IMR-90 (cell line): ENCODE results near the gene ACACA. TPM values are rescaled to one million over a fixed set of nuclear protein-coding genes. Genes with fewer than 3 reads are reported as not detected.

Source experiments
- ATAC-seq: fragments of 200-7000 bp; cut with Tn5 transposase; 2 replicates; pipeline ENCODE4 v1.9.1; 2020; ENCODE audit warnings: low read depth, mild to moderate bottlenecking, moderate library complexity
- BruUV-seq: library from RNA; stranded (reverse); fragments of 400-500 nt; replicated peaks from 2 replicates; lab custom pipeline; 2021; lab: Mats Ljungman, UMichigan
- CTCF ChIA-PET: fragments of 300-600 bp; formaldehyde crosslinking; extraction: SDS; loops from one replicate; lab custom pipeline; 2021; ENCODE audit warnings: antibody characterized with exemption; lab: Yijun Ruan, JAX
- POLR2A ChIA-PET: fragments of 300-600 bp; sonication (Branson Sonifier 250); formaldehyde crosslinking; loops from one replicate; lab custom pipeline; 2022; ENCODE audit warnings: antibody characterized with exemption; ENCODE audit not compliant: unreplicated experiment; lab: Charles Lee
- DNase-seq: peaks from one replicate; pipeline ENCODE4 v3.0.0; 2013
- H2AFZ ChIP-seq: replicated peaks from 2 replicates; pipeline ENCODE3; 2013; ENCODE audit warnings: low read length, mild to moderate bottlenecking; ENCODE audit not compliant: poor library complexity
- H2AK5ac ChIP-seq: 2 replicates; pipeline ENCODE4 v1.6.1; 2013; ENCODE audit warnings: low read depth, low read length, inconsistent platforms
- H2AK9ac ChIP-seq: replicated peaks from 2 replicates; pipeline ENCODE3; 2013; ENCODE audit warnings: mild to moderate bottlenecking, low read depth, low read length, moderate library complexity; ENCODE audit not compliant: poor library complexity
- H2BK120ac ChIP-seq: 2 replicates; pipeline ENCODE4 v1.6.1; 2013; ENCODE audit warnings: low read depth, low read length, inconsistent platforms
- H2BK15ac ChIP-seq: 3 replicates; pipeline ENCODE4 v1.6.1; 2013; ENCODE audit warnings: low read depth, low read length, inconsistent platforms
- H2BK20ac ChIP-seq: 2 replicates; pipeline ENCODE4 v1.6.1; 2013; ENCODE audit warnings: low read depth, mild to moderate bottlenecking, inconsistent platforms, low read length, moderate library complexity
- H2BK5ac ChIP-seq: 2 replicates; pipeline ENCODE4 v1.6.1; 2013; ENCODE audit warnings: mild to moderate bottlenecking, low read depth, low read length, inconsistent platforms; ENCODE audit not compliant: poor library complexity, severe bottlenecking
- H3K14ac ChIP-seq: replicated peaks from 2 replicates; pipeline ENCODE4 v1.6.1; 2013; ENCODE audit warnings: low read depth, low read length, inconsistent platforms
- H3K18ac ChIP-seq: 2 replicates; pipeline ENCODE4 v1.6.1; 2013; ENCODE audit warnings: low read depth, low read length, control low read depth
- H3K23ac ChIP-seq: 2 replicates; pipeline ENCODE4 v1.6.1; 2013; ENCODE audit warnings: low read depth, low read length, inconsistent platforms
- H3K27ac ChIP-seq: 2 replicates; pipeline ENCODE4 v1.5.1; 2013; ENCODE audit warnings: mild to moderate bottlenecking, control low read depth, low read length; ENCODE audit not compliant: insufficient read depth
- H3K27me3 ChIP-seq: 2 replicates; pipeline ENCODE4 v1.6.1; 2013; ENCODE audit warnings: low read length; ENCODE audit not compliant: control insufficient read depth, insufficient read depth
- H3K36me3 ChIP-seq: 2 replicates; pipeline ENCODE4 v1.6.1; 2013; ENCODE audit warnings: low read length, mixed read lengths; ENCODE audit not compliant: control insufficient read depth, insufficient read depth
- H3K4ac ChIP-seq: 2 replicates; pipeline ENCODE4 v1.6.1; 2013; ENCODE audit warnings: low read depth, low read length, inconsistent platforms
- H3K4me1 ChIP-seq: 2 replicates; pipeline ENCODE4 v1.6.1; 2013; ENCODE audit warnings: low read length, mixed read lengths; ENCODE audit not compliant: control insufficient read depth, insufficient read depth
- H3K4me2 ChIP-seq: 2 replicates; pipeline ENCODE4 v1.6.1; 2013; ENCODE audit warnings: low read depth, mild to moderate bottlenecking, control low read depth, low read length, moderate library complexity
- H3K4me3 ChIP-seq: 2 replicates; pipeline ENCODE4 v1.5.1; 2013; ENCODE audit warnings: low read depth, mild to moderate bottlenecking, control low read depth, low read length, moderate library complexity; ENCODE audit not compliant: insufficient read depth
- H3K56ac ChIP-seq: 2 replicates; pipeline ENCODE4 v1.6.1; 2013; ENCODE audit warnings: low read length, inconsistent platforms; ENCODE audit not compliant: insufficient read depth; ENCODE audit errors: extremely low read depth
- H3K79me1 ChIP-seq, 2 experiments: 2 replicates each; pipeline ENCODE4 v1.6.1; 2013; ENCODE audit warnings: low read length in 2 of 2, inconsistent platforms in 1 of 2, low read depth in 1 of 2
- H3K9ac ChIP-seq: 2 replicates; pipeline ENCODE4 v1.6.1; 2013; ENCODE audit warnings: low read depth, low read length, control low read depth
- H3K9me1 ChIP-seq: 2 replicates; pipeline ENCODE4 v1.6.1; 2013; ENCODE audit warnings: low read length, inconsistent platforms; ENCODE audit not compliant: insufficient read depth
- H3K9me3 ChIP-seq: 2 replicates; pipeline ENCODE4 v1.6.1; 2013; ENCODE audit warnings: low read length; ENCODE audit not compliant: control insufficient read depth, insufficient read depth
- H4K20me1 ChIP-seq: 2 replicates; pipeline ENCODE4 v1.6.1; 2013; ENCODE audit warnings: low read length, inconsistent platforms; ENCODE audit not compliant: insufficient read depth
- H4K5ac ChIP-seq: 2 replicates; pipeline ENCODE4 v1.6.1; 2013; ENCODE audit warnings: mild to moderate bottlenecking, low read depth, low read length, control low read depth
- H4K8ac ChIP-seq, 2 experiments: 2 replicates each; pipeline ENCODE4 v1.6.1; 2013; ENCODE audit warnings: low read depth in 2 of 2, low read length in 2 of 2, control low read depth in 1 of 2, inconsistent platforms in 1 of 2
- H4K91ac ChIP-seq: 2 replicates; pipeline ENCODE4 v1.6.1; 2013; ENCODE audit warnings: low read depth, low read length, inconsistent platforms; ENCODE audit not compliant: insufficient read depth
- FOS ChIP-seq: fragments of 150-350 bp; IDR thresholded peaks from 2 replicates; pipeline ENCODE4 v1.6.1; 2016; ENCODE audit warnings: low read depth, low read length
- RFX5 ChIP-seq: IDR thresholded peaks from 2 replicates; pipeline ENCODE4 v1.8.0; 2012; ENCODE audit warnings: low read depth, mild to moderate bottlenecking, low read length, moderate library complexity
- USF2 ChIP-seq: fragments of 150-350 bp; IDR thresholded peaks from 2 replicates; pipeline ENCODE4 v1.6.1; 2017; ENCODE audit warnings: mild to moderate bottlenecking, antibody characterized with exemption, low read length, low read depth
- WGBS, 2 experiments: methylation state at CpG; one replicate each; pipeline versions ENCODE4 v1.1.5 to v1.1.7; 2013; ENCODE audit warnings: missing lambda C conversion rate in 2 of 2; ENCODE audit not compliant: insufficient read length in 1 of 2; ENCODE audit errors: extremely low coverage in 2 of 2; 5-methylcytosine and 5-hydroxymethylcytosine counted together
- dilution Hi-C: fragments of 300-500 bp; cut with HindIII; formaldehyde crosslinking; loops from one replicate; pipeline ENCODE4 v1.14.3; 2018; ENCODE audit warnings: low sequenced_read_pairs; ENCODE audit not compliant: unreplicated experiment
- in situ Hi-C: fragments of 300-500 bp; cut with MboI; formaldehyde crosslinking; loops from 3 replicates; pipeline ENCODE4 v1.14.3; 2019; ENCODE audit warnings: low sequenced_read_pairs, inconsistent platforms, mixed read lengths
- intact Hi-C: fragments of 100-400 bp; cut with micrococcal nuclease; formaldehyde crosslinking; loops from 2 replicates; pipeline ENCODE4 v1.10.0; 2022
- polyA plus RNA-seq, 3 experiments: library from polyadenylated mRNA; depleted of rRNA; stranded (reverse); fragments of >200 nt; gene quantifications; 2 replicates each; pipeline ENCODE4 v1.2.3, GENCODE V29; 2012; ENCODE audit warnings: low replicate concordance in 1 of 3
- total RNA-seq: library from RNA; depleted of rRNA; stranded (reverse); fragments of >200 nt; gene quantifications from 2 replicates; pipeline ENCODE4 v1.2.3, GENCODE V29; 2012
- TF ChIP-seq, protein P1 (sequence below): conservative IDR thresholded peaks from 2 replicates; pipeline ENCODE4 v1.5.1; 2012; ENCODE audit warnings: mild to moderate bottlenecking, low read depth, low read length, improper control_type of control experiment

ACACA gene
- total and polyA plus RNA-seq, 2 of the 4 experiments (the other 2 are of a cell fraction), result 21.3 to 39.1 TPM

DNA sequence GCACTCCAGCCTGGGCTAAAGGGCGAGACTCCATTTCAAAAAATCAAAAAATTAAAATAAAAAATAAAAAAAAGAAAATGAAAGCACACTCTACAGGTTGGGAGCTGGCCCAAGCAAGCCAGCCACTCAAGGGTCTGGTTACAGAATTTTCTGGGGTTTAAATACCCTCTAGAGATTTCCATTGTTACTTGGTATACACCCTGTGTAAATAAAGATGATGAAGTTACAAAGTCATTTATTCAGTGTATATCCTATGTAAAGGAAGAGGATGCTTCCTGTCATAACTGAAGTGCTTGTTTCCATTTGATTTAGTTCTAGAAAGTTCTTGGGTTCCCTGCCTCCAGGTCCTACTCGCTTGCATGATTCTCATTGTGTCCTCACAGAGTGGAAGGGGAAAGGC is 110.7 kb downstream of the ACACA start:
- no peak overlapping the region for H3K23ac ChIP-seq
- no peak overlapping the region for H4K5ac ChIP-seq
- H2AK5ac ChIP-seq, result no peak overlapping the region
- in situ Hi-C loops, result no loop called here
- H3K14ac ChIP-seq, result no peak overlapping the region
- H4K8ac ChIP-seq, result no peak overlapping the region
- H2BK15ac ChIP-seq, result no peak overlapping the region
- H3K9ac ChIP-seq, result no peak overlapping the region
- H3K79me1 ChIP-seq, result peaks cover 0 to 32% of the 10 kb centered on the region in 2 experiments; a peak in 3 of 4 replicates
- DNase-seq, result no peak
- H3K4me1 ChIP-seq, result peaks cover 8% of the 10 kb centered on the region
- no peak overlapping the region for H3K27ac ChIP-seq
- ChIA-PET CTCF (no interaction called here), POLR2A (no interaction called here)
- TF ChIP-seq RFX5, result no peak
- TF ChIP-seq USF2, result no peak
- TF ChIP-seq FOS, result no peak
- TF ChIP-seq, protein P1, sequence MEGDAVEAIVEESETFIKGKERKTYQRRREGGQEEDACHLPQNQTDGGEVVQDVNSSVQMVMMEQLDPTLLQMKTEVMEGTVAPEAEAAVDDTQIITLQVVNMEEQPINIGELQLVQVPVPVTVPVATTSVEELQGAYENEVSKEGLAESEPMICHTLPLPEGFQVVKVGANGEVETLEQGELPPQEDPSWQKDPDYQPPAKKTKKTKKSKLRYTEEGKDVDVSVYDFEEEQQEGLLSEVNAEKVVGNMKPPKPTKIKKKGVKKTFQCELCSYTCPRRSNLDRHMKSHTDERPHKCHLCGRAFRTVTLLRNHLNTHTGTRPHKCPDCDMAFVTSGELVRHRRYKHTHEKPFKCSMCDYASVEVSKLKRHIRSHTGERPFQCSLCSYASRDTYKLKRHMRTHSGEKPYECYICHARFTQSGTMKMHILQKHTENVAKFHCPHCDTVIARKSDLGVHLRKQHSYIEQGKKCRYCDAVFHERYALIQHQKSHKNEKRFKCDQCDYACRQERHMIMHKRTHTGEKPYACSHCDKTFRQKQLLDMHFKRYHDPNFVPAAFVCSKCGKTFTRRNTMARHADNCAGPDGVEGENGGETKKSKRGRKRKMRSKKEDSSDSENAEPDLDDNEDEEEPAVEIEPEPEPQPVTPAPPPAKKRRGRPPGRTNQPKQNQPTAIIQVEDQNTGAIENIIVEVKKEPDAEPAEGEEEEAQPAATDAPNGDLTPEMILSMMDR, result no peak
- H4K20me1 ChIP-seq, result no peaks in the 10 kb centered on the region
- H3K27me3 ChIP-seq, result no peaks in the 10 kb centered on the region
- no peak overlapping the region for H2AFZ ChIP-seq
- WGBS, 2 experiments, result no CpG with 5 or more reads among the region's 2 CpGs
- H3K4me3 ChIP-seq, result no peak overlapping the region
- no peaks in the 10 kb centered on the region for H3K9me3 ChIP-seq
- H2BK20ac ChIP-seq, result no peak overlapping the region
- no peak overlapping the region for H3K56ac ChIP-seq
- no TSS peak for BruUV-seq
- H3K36me3 ChIP-seq, result no peaks in the 10 kb centered on the region
- H3K4me2 ChIP-seq, result no peak overlapping the region
- ATAC-seq, result no peak
- no peaks in the 10 kb centered on the region; the same call in 1 of the 2 replicates for H3K9me1 ChIP-seq
- no peak overlapping the region for H4K91ac ChIP-seq
- H2AK9ac ChIP-seq, result no peak overlapping the region
- H2BK5ac ChIP-seq, result no peak overlapping the region
- intact Hi-C loops, result no loop called here
- H3K18ac ChIP-seq, result no peak overlapping the region
- H2BK120ac ChIP-seq, result no peak overlapping the region
- H3K4ac ChIP-seq, result no peak overlapping the region
- dilution Hi-C loops, result no loop called here
